Gastrocnemius medialis (tissue), 4 donors: Measurements from ENCODE around the gene USP7. TPM values are rescaled to one million over a fixed set of nuclear protein-coding genes. Genes with fewer than 3 reads are reported as not detected.

ENCODE experiments used
- ATAC-seq, 2 donors: fragments of 150-250 bp; one replicate each; pipeline ENCODE4 v1.9.1; 2016
- DNase-seq, 2 donors: peaks; one replicate each; pipeline ENCODE4 v3.0.0-alpha.2; 2019
- H3K27ac ChIP-seq, 4 donors: fragments of 200-600 bp; sonication (generic); 1 replicate in 1 of 4; 2 replicates in 3 of 4; pipeline ENCODE4 v1.5.1; 2016 to 2018; ENCODE audit warnings: mild to moderate bottlenecking in 2 of 4, moderate library complexity in 1 of 4
- H3K27me3 ChIP-seq, 3 donors: fragments of 200-600 bp; sonication (generic) in 2 of 3; 1 replicate in 1 of 3; 2 replicates in 2 of 3; pipeline versions ENCODE4 v1.5.1 to v1.6.0; 2016 to 2019; ENCODE audit warnings: mild to moderate bottlenecking in 1 of 3, moderate library complexity in 1 of 3
- H3K36me3 ChIP-seq, 2 donors: fragments of 200-600 bp; sonication (generic) in 1 of 2; one replicate each; pipeline ENCODE4 v1.5.1; 2017 to 2018
- H3K4me1 ChIP-seq, 2 donors: fragments of 200-600 bp; sonication (generic) in 1 of 2; one replicate each; pipeline ENCODE4 v1.5.1; 2016 to 2017; ENCODE audit warnings: mild to moderate bottlenecking in 2 of 2
- H3K4me3 ChIP-seq, 4 donors: fragments of 200-600 bp; sonication (generic) in 3 of 4; 1 replicate in 1 of 4; 2 replicates in 3 of 4; pipeline ENCODE4 v1.5.1; 2016 to 2019; ENCODE audit warnings: mild to moderate bottlenecking in 2 of 4
- H3K9me3 ChIP-seq, 3 donors: fragments of 200-600 bp; sonication (generic) in 2 of 3; 1 replicate in 1 of 3; 2 replicates in 2 of 3; pipeline ENCODE4 v1.5.1; 2016 to 2019
- POLR2A ChIP-seq, 2 donors: fragments of 450-650 bp; IDR thresholded peaks; one replicate each; pipeline ENCODE4 v1.6.1; 2017; ENCODE audit warnings: antibody characterized with exemption in 2 of 2, mild to moderate bottlenecking in 2 of 2, moderate library complexity in 2 of 2
- in situ Hi-C, 4 donors: fragments of 200-750 bp; cut with MboI; loops; one replicate each; pipeline versions ENCODE4 v1.15.0 to v1.8.0; 2017; ENCODE audit warnings: low sequenced_read_pairs in 4 of 4
- intact Hi-C: fragments of 100-400 bp; cut with DNase I; formaldehyde crosslinking; loops from one replicate; pipeline ENCODE4 v1.15.1; 2023; ENCODE audit warnings: low total_unique reads
- total RNA-seq, 4 donors: library from RNA; depleted of rRNA; stranded (reverse); fragments of >200 nt; gene quantifications; one replicate each; pipeline versions ENCODE4 v1.1.0 to v1.2.3, GENCODE V29; 2016
- TF ChIP-seq, protein P1 (sequence below), 5 experiments: fragments of 450-650 bp in 3 of 5; fragments of 200-600 bp in 2 of 5; sonication (generic) in 2 of 5; IDR thresholded peaks in 4 of 5; conservative IDR thresholded peaks in 1 of 5; 1 replicate in 4 of 5; 2 replicates in 1 of 5; pipeline ENCODE4 v1.5.1; 2016 to 2019; ENCODE audit warnings: antibody characterized with exemption in 5 of 5, mild to moderate bottlenecking in 3 of 5, moderate library complexity in 3 of 5

Gene USP7
- total RNA-seq, 4 donors from 2014 or later = 79.7 to 99.2 (median 85.6) TPM

GRCh38 chr16:8937803-8938202 lies 25.9 kb downstream of the USP7 start:
- Histone ChIP-seq H3K4me3 (no peak overlapping the region), H3K4me1 (peaks cover 53 to 58% of the 10 kb centered on the region in 2 donors), H3K27me3 (no peaks in the 10 kb centered on the region), H3K27ac (peak overlapping the region in 2 of 4 donors; percentile 7 to 21), H3K9me3 (no peaks in the 10 kb centered on the region), H3K36me3 (no peaks in the 10 kb centered on the region)
- intact Hi-C loops (no loop called here), in situ Hi-C loops (no loop called here)
- ATAC-seq = no peak
- no peak for DNase-seq
- TF ChIP-seq, protein P1, sequence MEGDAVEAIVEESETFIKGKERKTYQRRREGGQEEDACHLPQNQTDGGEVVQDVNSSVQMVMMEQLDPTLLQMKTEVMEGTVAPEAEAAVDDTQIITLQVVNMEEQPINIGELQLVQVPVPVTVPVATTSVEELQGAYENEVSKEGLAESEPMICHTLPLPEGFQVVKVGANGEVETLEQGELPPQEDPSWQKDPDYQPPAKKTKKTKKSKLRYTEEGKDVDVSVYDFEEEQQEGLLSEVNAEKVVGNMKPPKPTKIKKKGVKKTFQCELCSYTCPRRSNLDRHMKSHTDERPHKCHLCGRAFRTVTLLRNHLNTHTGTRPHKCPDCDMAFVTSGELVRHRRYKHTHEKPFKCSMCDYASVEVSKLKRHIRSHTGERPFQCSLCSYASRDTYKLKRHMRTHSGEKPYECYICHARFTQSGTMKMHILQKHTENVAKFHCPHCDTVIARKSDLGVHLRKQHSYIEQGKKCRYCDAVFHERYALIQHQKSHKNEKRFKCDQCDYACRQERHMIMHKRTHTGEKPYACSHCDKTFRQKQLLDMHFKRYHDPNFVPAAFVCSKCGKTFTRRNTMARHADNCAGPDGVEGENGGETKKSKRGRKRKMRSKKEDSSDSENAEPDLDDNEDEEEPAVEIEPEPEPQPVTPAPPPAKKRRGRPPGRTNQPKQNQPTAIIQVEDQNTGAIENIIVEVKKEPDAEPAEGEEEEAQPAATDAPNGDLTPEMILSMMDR (IDR thresholded peaks at IDR 0.05 in 4 of 5, conservative IDR thresholded peaks at IDR 0.05 in 1 of 5) = no peak

- in situ Hi-C loops = no loop called here
- Histone ChIP-seq H3K4me3 (no peak overlapping the region), H3K27ac (no peak overlapping the region), H3K36me3 (no peaks in the 10 kb centered on the region), H3K9me3 (no peaks in the 10 kb centered on the region), H3K27me3 (no peaks in the 10 kb centered on the region), H3K4me1 (peaks cover 41 to 46% of the 10 kb centered on the region in 2 donors)
- ATAC-seq (peak in 1 of 2 donors; percentile 62), DNase-seq (peak in 1 of 2 donors; percentile 28)
- TF ChIP-seq, protein P1 (IDR thresholded peaks at IDR 0.05 in 4 of 5, conservative IDR thresholded peaks at IDR 0.05 in 1 of 5) = peak in 3 of 5 experiments; percentile 5 to 47 (median 6)
- TF ChIP-seq POLR2A (IDR thresholded peaks at IDR 0.05) = no peak
- intact Hi-C loops = no loop called here
Measured at GRCh38 chr16:8936421-8936820, 27.3 kb downstream of the USP7 start.

- in situ Hi-C loops (no loop called here), intact Hi-C loops (no loop called here)
- no peak for ATAC-seq
- no peaks in the 10 kb centered on the region for H3K27me3 ChIP-seq
- TF ChIP-seq POLR2A (IDR thresholded peaks at IDR 0.05) = no peak
- TF ChIP-seq, protein P1 (IDR thresholded peaks at IDR 0.05 in 4 of 5, conservative IDR thresholded peaks at IDR 0.05 in 1 of 5) = peak in 2 of 5 experiments; percentile 11 to 22
- H3K4me1 ChIP-seq = peaks cover 38 to 42% of the 10 kb centered on the region in 2 donors
- DNase-seq = no peak
- no peaks in the 10 kb centered on the region for H3K36me3 ChIP-seq
- no peak overlapping the region for H3K27ac ChIP-seq
- H3K4me3 ChIP-seq = no peak overlapping the region
- no peaks in the 10 kb centered on the region for H3K9me3 ChIP-seq
Measured at GRCh38 chr16:8935989-8936388, 27.7 kb downstream of the USP7 start.

DNA sequence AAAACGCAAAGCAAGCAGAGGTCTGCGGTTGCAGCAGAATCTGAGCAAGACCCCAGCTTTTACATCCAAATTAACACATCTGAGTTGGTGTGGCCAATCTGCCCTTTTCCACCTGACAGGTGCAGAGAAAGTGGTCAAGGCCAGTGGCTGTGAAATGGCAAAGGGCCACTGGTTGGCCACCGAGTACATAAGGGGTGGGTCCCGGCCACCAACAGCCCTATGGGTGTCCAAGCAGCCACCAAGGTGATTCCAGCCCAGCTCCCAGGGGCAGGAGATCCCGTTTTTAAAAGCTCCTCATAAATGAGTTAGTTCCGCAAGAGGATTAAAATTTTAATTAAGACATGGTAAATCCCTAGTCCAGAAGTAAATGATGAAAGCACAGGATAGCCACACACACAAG lies 29.1 kb downstream of the USP7 start:
- Histone ChIP-seq H3K36me3 (peaks cover 0 to 4% of the 10 kb centered on the region in 2 donors), H3K4me3 (no peak overlapping the region), H3K9me3 (no peaks in the 10 kb centered on the region), H3K27ac (no peak overlapping the region), H3K27me3 (no peaks in the 10 kb centered on the region), H3K4me1 (peaks cover 28 to 34% of the 10 kb centered on the region in 2 donors)
- intact Hi-C loops = loop anchor here (5.0 kb wide), 1 partner anchor 42 kb away; no protein-coding TSS in a partner anchor
- TF ChIP-seq, protein P1 (IDR thresholded peaks at IDR 0.05 in 4 of 5, conservative IDR thresholded peaks at IDR 0.05 in 1 of 5) = no peak
- no peak for TF ChIP-seq POLR2A (IDR thresholded peaks at IDR 0.05)
- DNase-seq (no peak), ATAC-seq (no peak)
- in situ Hi-C loops = no loop called here

GRCh38 chr16:8931859-8932258 lies 31.8 kb downstream of the USP7 start:
- ATAC-seq (no peak), DNase-seq (no peak)
- H3K36me3 ChIP-seq = peaks cover 0 to 19% of the 10 kb centered on the region in 2 donors
- in situ Hi-C loops = no loop called here
- TF ChIP-seq, protein P1 (IDR thresholded peaks at IDR 0.05 in 4 of 5, conservative IDR thresholded peaks at IDR 0.05 in 1 of 5) = no peak
- H3K4me3 ChIP-seq = no peak overlapping the region
- intact Hi-C loops = loop anchor here (5.0 kb wide), 1 partner anchor 40 kb away; no protein-coding TSS in a partner anchor
- no peak overlapping the region for H3K27ac ChIP-seq
- no peaks in the 10 kb centered on the region for H3K27me3 ChIP-seq
- no peaks in the 10 kb centered on the region for H3K9me3 ChIP-seq
- peaks cover 25 to 36% of the 10 kb centered on the region in 2 donors for H3K4me1 ChIP-seq
